CD14-positive monocyte (primary cell): ENCODE measurements around the gene CXCL12. TPM values are rescaled to one million over a fixed set of nuclear protein-coding genes. Genes with fewer than 3 reads are reported as not detected.

Source experiments
- DNase-seq, 3 donors: peaks; one replicate each; pipeline ENCODE4 v3.0.0-alpha.2; 2011 to 2022
- H2AFZ ChIP-seq: 2 replicates; pipeline ENCODE4 v1.6.0; 2012; ENCODE audit warnings: mild to moderate bottlenecking, low read depth, low read length, inconsistent platforms; ENCODE audit not compliant: insufficient read depth, poor library complexity, severe bottlenecking
- H3K27ac ChIP-seq, 2 donors: 1 replicate in 1 of 2; 2 replicates in 1 of 2; pipeline ENCODE4 v1.5.1; 2012 to 2013; ENCODE audit warnings: low read length in 2 of 2, control low read depth in 1 of 2, inconsistent platforms in 1 of 2, low read depth in 1 of 2, mild to moderate bottlenecking in 1 of 2
- H3K27me3 ChIP-seq, 2 donors: one replicate each; pipeline versions ENCODE4 v1.6.0 to v1.6.1; 2011 to 2013; ENCODE audit warnings: low read length in 2 of 2; ENCODE audit not compliant: control insufficient read depth in 2 of 2, insufficient read depth in 2 of 2
- H3K36me3 ChIP-seq, 2 donors: replicated peaks in 1 of 2; 1 replicate in 1 of 2; 2 replicates in 1 of 2; pipeline versions ENCODE4 v1.5.1 to v1.6.1; 2012 to 2013; ENCODE audit warnings: low read length in 2 of 2, control low read depth in 1 of 2, inconsistent platforms in 1 of 2, mild to moderate bottlenecking in 1 of 2; ENCODE audit not compliant: insufficient read depth in 2 of 2, control insufficient read depth in 1 of 2
- H3K4me1 ChIP-seq, 2 donors: 1 replicate in 1 of 2; 2 replicates in 1 of 2; pipeline versions ENCODE4 v1.5.1 to v1.6.1; 2012 to 2013; ENCODE audit warnings: low read length in 2 of 2, control low read depth in 1 of 2, inconsistent platforms in 1 of 2, mild to moderate bottlenecking in 1 of 2, moderate library complexity in 1 of 2; ENCODE audit not compliant: insufficient read depth in 2 of 2, control insufficient read depth in 1 of 2
- H3K4me2 ChIP-seq: replicated peaks from 2 replicates; pipeline ENCODE3; 2012; ENCODE audit warnings: low read length, moderate library complexity, mild to moderate bottlenecking; ENCODE audit not compliant: poor library complexity, severe bottlenecking; ENCODE audit errors: extremely low read depth
- H3K4me3 ChIP-seq, 3 experiments: fragments of 200-600 bp in 1 of 3; sonication (generic) in 1 of 3; replicated peaks in 1 of 3; 1 replicate in 2 of 3; 2 replicates in 1 of 3; pipeline ENCODE4 v1.5.1; 2011 to 2013; ENCODE audit warnings: low read length in 3 of 3, mild to moderate bottlenecking in 3 of 3, control low read depth in 2 of 3, low read depth in 2 of 3, inconsistent platforms in 1 of 3, moderate library complexity in 1 of 3
- H3K79me2 ChIP-seq: 2 replicates; pipeline ENCODE4 v1.6.0; 2012; ENCODE audit warnings: mild to moderate bottlenecking, control low read depth, inconsistent platforms, low read length, moderate library complexity; ENCODE audit not compliant: insufficient read depth
- H3K9ac ChIP-seq: 2 replicates; pipeline ENCODE4 v1.6.0; 2017; ENCODE audit warnings: low read length, mild to moderate bottlenecking; ENCODE audit not compliant: insufficient read depth, poor library complexity, severe bottlenecking
- H3K9me3 ChIP-seq, 2 donors: replicated peaks in 1 of 2; 1 replicate in 1 of 2; 2 replicates in 1 of 2; pipeline versions ENCODE4 v1.5.1 to v1.6.1; 2012 to 2013; ENCODE audit warnings: low read length in 2 of 2, control low read depth in 1 of 2; ENCODE audit not compliant: control insufficient read depth in 1 of 2, insufficient read depth in 1 of 2
- H4K20me1 ChIP-seq: 2 replicates; pipeline ENCODE4 v1.6.0; 2012; ENCODE audit warnings: mild to moderate bottlenecking, low read length, control low read depth, moderate library complexity; ENCODE audit not compliant: insufficient read depth
- H3K27ac Mint-ChIP-seq, 7 donors: one replicate each; pipeline ENCODE4 v1.8.0; 2020; ENCODE audit warnings: mild to moderate bottlenecking in 7 of 7, mixed read lengths in 7 of 7, moderate library complexity in 6 of 7, inconsistent platforms in 2 of 7
- H3K27me3 Mint-ChIP-seq, 3 donors: one replicate each; pipeline ENCODE4 v1.8.0; 2021 to 2022; ENCODE audit warnings: low read depth in 3 of 3, mild to moderate bottlenecking in 3 of 3, mixed read lengths in 3 of 3, moderate library complexity in 3 of 3, inconsistent platforms in 1 of 3
- H3K36me3 Mint-ChIP-seq, 2 donors: one replicate each; pipeline ENCODE4 v1.8.0; 2020; ENCODE audit warnings: mixed read lengths in 2 of 2, inconsistent platforms in 1 of 2, mild to moderate bottlenecking in 1 of 2
- H3K4me1 Mint-ChIP-seq: one replicate; pipeline ENCODE4 v1.8.0; 2020; ENCODE audit warnings: mild to moderate bottlenecking, mixed read lengths
- H3K4me3 Mint-ChIP-seq, 2 donors: one replicate each; pipeline ENCODE4 v1.8.0; 2020; ENCODE audit warnings: mild to moderate bottlenecking in 2 of 2, mixed read lengths in 2 of 2, moderate library complexity in 1 of 2
- H3K9me3 Mint-ChIP-seq, 7 donors: one replicate each; pipeline ENCODE4 v1.8.0; 2020 to 2022; ENCODE audit warnings: mixed read lengths in 7 of 7, mild to moderate bottlenecking in 6 of 7, moderate library complexity in 6 of 7, inconsistent platforms in 2 of 7
- CTCF ChIP-seq: fragments of 200-600 bp; IDR thresholded peaks from one replicate; pipeline ENCODE4 v1.8.0; 2022; ENCODE audit warnings: antibody characterized with exemption, mild to moderate bottlenecking
- WGBS: methylation state at CpG from one replicate; pipeline ENCODE4 v1.1.5; 2013; ENCODE audit warnings: missing lambda C conversion rate; ENCODE audit not compliant: insufficient coverage; 5-methylcytosine and 5-hydroxymethylcytosine counted together
- intact Hi-C, 2 donors: fragments of 100-400 bp; cut with micrococcal nuclease; formaldehyde crosslinking; loops; one replicate each; pipeline versions ENCODE4 v1.15.0 to v1.15.1; 2023
- polyA plus RNA-seq, 3 donors: library from polyadenylated mRNA; depleted of rRNA in 1 of 3; unstranded in 2 of 3; stranded (reverse) in 1 of 3; fragments of 300-500 nt in 2 of 3; fragments of >200 nt in 1 of 3; fragmentation: Illumina TruSeq in 2 of 3; gene quantifications; 1 replicate in 2 of 3; 2 replicates in 1 of 3; pipeline ENCODE4 v1.2.3, GENCODE V29; 2012 to 2021

Gene CXCL12
- polyA plus RNA-seq, 3 donors, result 0.21 TPM; not detected in 2

DNA sequence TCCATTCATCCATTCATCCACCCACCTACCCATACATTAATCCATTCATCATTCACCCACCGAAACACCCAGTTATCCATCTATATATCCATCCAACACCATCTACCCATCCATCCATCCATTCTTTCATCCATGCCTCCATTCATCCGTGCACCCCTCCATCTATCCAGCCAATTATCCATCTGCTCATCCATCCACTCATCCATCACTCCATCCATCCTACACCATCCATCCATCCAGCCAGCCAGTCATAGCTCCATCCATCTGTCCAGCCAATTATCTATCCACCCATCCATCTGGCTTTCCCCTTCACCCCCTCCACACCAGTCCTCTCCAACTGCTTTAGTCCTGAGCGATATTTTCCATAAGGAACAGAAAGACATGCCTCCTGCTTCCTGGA, 7.5 kb upstream of the CXCL12 start:
- Mint-ChIP-seq H3K27ac (no peak overlapping the region), H3K36me3 (no peaks in the 10 kb centered on the region), H3K9me3 (peaks cover 0 to 2% (median 0%) of the 10 kb centered on the region in 7 donors), H3K4me1 (no peaks in the 10 kb centered on the region), H3K27me3 (peaks cover 14 to 20% (median 16%) of the 10 kb centered on the region in 3 donors), H3K4me3 (no peak overlapping the region)
- 72% methylated on average over 3 of the region's 3 CpGs for WGBS
- Histone ChIP-seq H3K4me3 (no peak overlapping the region), H2AFZ (no peak overlapping the region), H3K27me3 (peaks cover 0 to 16% of the 10 kb centered on the region in 2 donors), H3K79me2 (no peaks in the 10 kb centered on the region), H3K27ac (no peak overlapping the region), H3K9ac (no peak overlapping the region), H4K20me1 (no peaks in the 10 kb centered on the region), H3K4me2 (no peak overlapping the region), H3K36me3 (no peaks in the 10 kb centered on the region), H3K4me1 (no peaks in the 10 kb centered on the region), H3K9me3 (no peaks in the 10 kb centered on the region)
- TF ChIP-seq CTCF, result no peak
- intact Hi-C loops, result no loop called here
- no peak for DNase-seq

DNA sequence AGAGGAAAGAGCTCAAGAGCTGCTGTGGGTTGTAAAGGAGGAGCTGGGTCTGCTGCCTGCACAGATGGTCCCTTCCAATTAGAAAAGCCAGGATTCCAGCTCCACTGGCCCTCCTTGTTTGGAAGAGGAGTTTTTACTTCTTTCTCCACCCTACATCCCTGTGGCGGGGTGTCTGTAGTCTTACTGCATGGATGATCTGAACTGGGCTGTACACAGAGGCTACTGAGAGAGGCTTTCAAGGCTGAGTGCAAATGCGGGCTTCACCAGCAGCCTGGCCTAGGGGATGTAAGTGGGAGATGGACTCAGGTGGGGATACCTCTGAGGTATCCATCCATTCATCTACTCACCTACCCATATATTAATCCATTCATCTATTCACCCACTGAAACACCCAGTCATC, 7.1 kb upstream of the CXCL12 start:
- no peak for TF ChIP-seq CTCF
- no peaks in the 10 kb centered on the region for H3K9me3 ChIP-seq
- H3K4me2 ChIP-seq, result no peak overlapping the region
- Mint-ChIP-seq H3K9me3 (peaks cover 0 to 2% (median 0%) of the 10 kb centered on the region in 7 donors), H3K27me3 (peaks cover 18 to 24% (median 19%) of the 10 kb centered on the region in 3 donors), H3K36me3 (no peaks in the 10 kb centered on the region), H3K27ac (no peak overlapping the region), H3K4me3 (no peak overlapping the region), H3K4me1 (no peaks in the 10 kb centered on the region)
- H4K20me1 ChIP-seq, result no peaks in the 10 kb centered on the region
- no peaks in the 10 kb centered on the region for H3K4me1 ChIP-seq
- H2AFZ ChIP-seq, result no peak overlapping the region
- no peak overlapping the region for H3K27ac ChIP-seq
- no peak for DNase-seq
- no peak overlapping the region for H3K4me3 ChIP-seq
- H3K27me3 ChIP-seq, result peaks cover 0 to 18% of the 10 kb centered on the region in 2 donors
- intact Hi-C loops, result no loop called here
- H3K36me3 ChIP-seq, result no peaks in the 10 kb centered on the region
- H3K9ac ChIP-seq, result no peak overlapping the region
- no peaks in the 10 kb centered on the region for H3K79me2 ChIP-seq
- WGBS, result no CpG with 5 or more reads among the region's 2 CpGs
